HCT116 (cell line): Measurements from ENCODE around the gene AKAP13. TPM values are rescaled to one million over a fixed set of nuclear protein-coding genes. Genes with fewer than 3 reads are reported as not detected.

Source experiments
- ATAC-seq: fragments of 200-7000 bp; cut with Tn5 transposase; 2 replicates; pipeline ENCODE4 v1.9.1; 2020; ENCODE audit warnings: mild to moderate bottlenecking, moderate library complexity
- BruUV-seq: library from RNA; stranded (reverse); fragments of 400-500 nt; replicated peaks from 2 replicates; lab custom pipeline; 2021; lab: Mats Ljungman, UMichigan
- CTCF ChIA-PET: fragments of 300-600 bp; sonication (Branson Sonifier 250); formaldehyde crosslinking; loops from one replicate; lab custom pipeline; 2021; ENCODE audit warnings: antibody characterized with exemption; lab: Charles Lee
- POLR2A ChIA-PET: fragments of 300-600, 350-600 bp; sonication (Branson Sonifier 250); formaldehyde crosslinking; loops from one replicate; lab custom pipeline; 2021; ENCODE audit warnings: antibody characterized with exemption; lab: Charles Lee
- RAD21 ChIA-PET, 2 experiments: fragments of 300-600 bp; sonication (Branson Sonifier 250); formaldehyde crosslinking; loops; one replicate each; lab custom pipeline; 2023; ENCODE audit warnings: low total read pairs in 2 of 2; ENCODE audit not compliant: uncharacterized antibody in 2 of 2, unreplicated experiment in 2 of 2, low non-redundant PET in 1 of 2; lab: Charles Lee
- DNase-seq: peaks from one replicate; pipeline ENCODE4 v3.0.0-alpha.2; 2010; ENCODE audit warnings: low read depth, low spot score
- H2AFZ ChIP-seq: fragments of 200-600 bp; shearing (Covaris generic), sonication (generic); 2 replicates; pipeline ENCODE4 v1.6.1; 2017; ENCODE audit warnings: low read depth, mixed run types, mixed read lengths, antibody characterized with exemption, low read length; ENCODE audit not compliant: poor library complexity, severe bottlenecking
- H3K27ac ChIP-seq: 2 replicates; pipeline ENCODE4 v1.5.1; 2012; ENCODE audit warnings: low read depth, low read length
- H3K27me3 ChIP-seq: fragments of 200-600 bp; sonication (generic); 2 replicates; pipeline ENCODE4 v1.6.1; 2016; ENCODE audit warnings: mixed run types, low read length, mixed read lengths; ENCODE audit not compliant: insufficient read depth
- H3K36me3 ChIP-seq, 2 experiments: fragments of 200-500 bp in 1 of 2; fragments of 200-600 bp in 1 of 2; sonication (Bioruptor generic) in 1 of 2; sonication (generic) in 1 of 2; 2 replicates each; pipeline versions ENCODE4 v1.5.1 to v1.6.1; 2014 to 2016; ENCODE audit warnings: low read length in 2 of 2, inconsistent platforms in 1 of 2, mixed read lengths in 1 of 2, mixed run types in 1 of 2; ENCODE audit not compliant: insufficient read depth in 2 of 2, control insufficient read depth in 1 of 2
- H3K4me1 ChIP-seq, 2 experiments: fragments of 200-600 bp in 1 of 2; sonication (generic) in 1 of 2; 2 replicates each; pipeline versions ENCODE4 v1.5.1 to v1.6.1; 2012 to 2017; ENCODE audit warnings: low read length in 2 of 2, inconsistent platforms in 1 of 2, mild to moderate bottlenecking in 1 of 2, mixed read lengths in 1 of 2, mixed run types in 1 of 2, moderate library complexity in 1 of 2; ENCODE audit not compliant: insufficient read depth in 2 of 2, control insufficient read depth in 1 of 2
- H3K4me2 ChIP-seq: fragments of 200-600 bp; sonication (generic); 2 replicates; pipeline ENCODE4 v1.6.1; 2017; ENCODE audit warnings: mixed run types, low read length, mixed read lengths
- H3K4me3 ChIP-seq, 2 experiments: fragments of 200-600 bp in 1 of 2; sonication (generic) in 1 of 2; replicated peaks in 1 of 2; 2 replicates each; pipeline ENCODE4 v1.5.1; 2011 to 2016; ENCODE audit warnings: low read length in 2 of 2, control low read depth in 1 of 2, low read depth in 1 of 2, mild to moderate bottlenecking in 1 of 2, mixed read lengths in 1 of 2, mixed run types in 1 of 2
- H3K79me2 ChIP-seq: fragments of 200-600 bp; sonication (generic); 2 replicates; pipeline ENCODE4 v1.6.1; 2017; ENCODE audit warnings: mild to moderate bottlenecking, mixed run types, low read length, moderate library complexity, mixed read lengths; ENCODE audit not compliant: insufficient read depth
- H3K9ac ChIP-seq: fragments of 200-600 bp; sonication (generic); 2 replicates; pipeline ENCODE4 v1.6.1; 2016; ENCODE audit warnings: low read length, mixed read lengths
- H3K9me2 ChIP-seq: fragments of 200-600 bp; sonication (generic), shearing (Covaris generic); 2 replicates; pipeline ENCODE4 v1.6.1; 2017; ENCODE audit warnings: mixed run types, mild to moderate bottlenecking, moderate library complexity; ENCODE audit not compliant: insufficient read depth
- H3K9me3 ChIP-seq, 2 experiments: fragments of 200-500 bp in 1 of 2; fragments of 200-600 bp in 1 of 2; sonication (Bioruptor generic) in 1 of 2; sonication (generic) in 1 of 2; 2 replicates each; pipeline ENCODE4 v1.6.1; 2014 to 2017; ENCODE audit warnings: low read length in 2 of 2, mixed read lengths in 2 of 2, inconsistent platforms in 1 of 2, low read depth in 1 of 2, mild to moderate bottlenecking in 1 of 2, mixed run types in 1 of 2, moderate library complexity in 1 of 2; ENCODE audit not compliant: control insufficient read depth in 1 of 2, insufficient read depth in 1 of 2
- H4K20me1 ChIP-seq: fragments of 200-600 bp; sonication (generic), shearing (Covaris generic); 2 replicates; pipeline ENCODE4 v1.6.1; 2017; ENCODE audit warnings: mixed run types, mild to moderate bottlenecking, moderate library complexity; ENCODE audit not compliant: insufficient read depth
- ATF3 ChIP-seq: IDR thresholded peaks from 2 replicates; pipeline ENCODE4 v1.6.1; 2012
- CBX3 ChIP-seq: IDR thresholded peaks from 2 replicates; pipeline ENCODE4 v1.6.1; 2012; ENCODE audit warnings: low read depth
- CEBPB ChIP-seq: IDR thresholded peaks from 2 replicates; pipeline ENCODE4 v1.6.1; 2012; ENCODE audit warnings: low read depth
- EGR1 ChIP-seq: IDR thresholded peaks from 2 replicates; pipeline ENCODE4 v1.6.1; 2012; ENCODE audit warnings: low read depth
- ELF1 ChIP-seq: IDR thresholded peaks from 2 replicates; pipeline ENCODE4 v1.6.1; 2012; ENCODE audit warnings: low read depth, borderline replicate concordance
- EZH2phosphoT487 ChIP-seq: fragments of 200-600 bp; IDR thresholded peaks from 2 replicates; pipeline ENCODE4 v1.6.1; 2018; ENCODE audit warnings: antibody characterized with exemption, borderline replicate concordance
- FOSL1 ChIP-seq: IDR thresholded peaks from 2 replicates; pipeline ENCODE4 v1.6.1; 2012; ENCODE audit warnings: low read depth
- JUND ChIP-seq: IDR thresholded peaks from 2 replicates; pipeline ENCODE4 v1.6.1; 2012
- MAX ChIP-seq: IDR thresholded peaks from 2 replicates; pipeline ENCODE4 v1.6.1; 2012
- SIN3A ChIP-seq: IDR thresholded peaks from 2 replicates; pipeline ENCODE4 v1.6.1; 2012; ENCODE audit warnings: low read depth
- SRF ChIP-seq: IDR thresholded peaks from 2 replicates; pipeline ENCODE4 v1.6.1; 2012; ENCODE audit warnings: low read depth
- TCF7L2 ChIP-seq: IDR thresholded peaks from 2 replicates; pipeline ENCODE4 v1.7.0; 2011; ENCODE audit warnings: borderline replicate concordance, inconsistent platforms; ENCODE audit not compliant: insufficient read depth, insufficient read length; ENCODE audit errors: extremely low read depth
- YY1 ChIP-seq: IDR thresholded peaks from 2 replicates; pipeline ENCODE4 v1.6.1; 2011; ENCODE audit warnings: low read length, low read depth, moderate library complexity, mild to moderate bottlenecking; ENCODE audit not compliant: insufficient replicate concordance; ENCODE audit errors: extremely low read depth
- ZFX ChIP-seq: fragments of 450-650 bp; IDR thresholded peaks from 2 replicates; pipeline ENCODE4 v1.6.1; 2017
- ZNF274 ChIP-seq: fragments of 200-500 bp; sonication (Bioruptor generic); IDR thresholded peaks from 2 replicates; pipeline ENCODE4 v1.6.1; 2014; ENCODE audit warnings: mild to moderate bottlenecking, low read depth, low read length, inconsistent platforms
- intact Hi-C: fragments of 100-400 bp; cut with micrococcal nuclease; formaldehyde crosslinking; loops from 2 replicates; pipeline ENCODE4 v1.10.0; 2022
- total RNA-seq: library from RNA; stranded (reverse); gene quantifications from one replicate; pipeline ENCODE4 v1.2.1, GENCODE V29; 2021; ENCODE audit not compliant: unreplicated experiment
- TF ChIP-seq, protein P1 (sequence below): IDR thresholded peaks from 2 replicates; pipeline ENCODE4 v1.6.1; 2012; ENCODE audit warnings: low read depth
- TF ChIP-seq, protein P2 (sequence below), 3 experiments: fragments of 200-600 bp in 1 of 3; sonication (generic) in 1 of 3; IDR thresholded peaks in 2 of 3; conservative IDR thresholded peaks in 1 of 3; 2 replicates each; pipeline ENCODE4 v1.5.1; 2012 to 2017; ENCODE audit warnings: low read depth in 2 of 3, low read length in 2 of 3, antibody characterized with exemption in 1 of 3, borderline replicate concordance in 1 of 3, control low read depth in 1 of 3, mild to moderate bottlenecking in 1 of 3, mixed read lengths in 1 of 3, mixed run types in 1 of 3, moderate library complexity in 1 of 3; ENCODE audit not compliant: insufficient read depth in 1 of 3

Gene AKAP13
- total RNA-seq, 1 experiment from 2014 or later, result 43.1 TPM

- no peaks in the 10 kb centered on the region for H3K27me3 ChIP-seq
- intact Hi-C loops, result no loop called here
- H3K27ac ChIP-seq, result no peak overlapping the region
- no peak overlapping the region for H3K4me2 ChIP-seq
- H3K4me1 ChIP-seq, result peaks cover 0 to 4% of the 10 kb centered on the region in 2 experiments; a peak in 1 of 4 replicates
- no peak for ATAC-seq
- no peaks in the 10 kb centered on the region for H3K36me3 ChIP-seq
- H3K9ac ChIP-seq, result no peak overlapping the region
- CTCF ChIA-PET, result interaction anchor here (1.5 kb wide), 1 partner anchor 9 kb away, joined by 6 read pairs; no protein-coding TSS in a partner anchor
- H3K9me3 ChIP-seq, result no peaks in the 10 kb centered on the region
- RAD21 ChIA-PET, result no interaction called here
- BruUV-seq, result no TSS peak
- H4K20me1 ChIP-seq, result 0 out of 2 replicates have a peak, but pooled peaks cover 2% of the 10 kb centered on the region
- H3K9me2 ChIP-seq, result no peaks in the 10 kb centered on the region
- TF ChIP-seq JUND (no peak), FOSL1 (no peak), SRF (no peak), EZH2phosphoT487 (no peak), ELF1 (no peak), YY1 (no peak), CEBPB (no peak), ZNF274 (no peak), ZFX (no peak), SIN3A (no peak), EGR1 (no peak), CBX3 (no peak), ATF3 (no peak), TCF7L2 (no peak), MAX (no peak)
- TF ChIP-seq, protein P1, sequence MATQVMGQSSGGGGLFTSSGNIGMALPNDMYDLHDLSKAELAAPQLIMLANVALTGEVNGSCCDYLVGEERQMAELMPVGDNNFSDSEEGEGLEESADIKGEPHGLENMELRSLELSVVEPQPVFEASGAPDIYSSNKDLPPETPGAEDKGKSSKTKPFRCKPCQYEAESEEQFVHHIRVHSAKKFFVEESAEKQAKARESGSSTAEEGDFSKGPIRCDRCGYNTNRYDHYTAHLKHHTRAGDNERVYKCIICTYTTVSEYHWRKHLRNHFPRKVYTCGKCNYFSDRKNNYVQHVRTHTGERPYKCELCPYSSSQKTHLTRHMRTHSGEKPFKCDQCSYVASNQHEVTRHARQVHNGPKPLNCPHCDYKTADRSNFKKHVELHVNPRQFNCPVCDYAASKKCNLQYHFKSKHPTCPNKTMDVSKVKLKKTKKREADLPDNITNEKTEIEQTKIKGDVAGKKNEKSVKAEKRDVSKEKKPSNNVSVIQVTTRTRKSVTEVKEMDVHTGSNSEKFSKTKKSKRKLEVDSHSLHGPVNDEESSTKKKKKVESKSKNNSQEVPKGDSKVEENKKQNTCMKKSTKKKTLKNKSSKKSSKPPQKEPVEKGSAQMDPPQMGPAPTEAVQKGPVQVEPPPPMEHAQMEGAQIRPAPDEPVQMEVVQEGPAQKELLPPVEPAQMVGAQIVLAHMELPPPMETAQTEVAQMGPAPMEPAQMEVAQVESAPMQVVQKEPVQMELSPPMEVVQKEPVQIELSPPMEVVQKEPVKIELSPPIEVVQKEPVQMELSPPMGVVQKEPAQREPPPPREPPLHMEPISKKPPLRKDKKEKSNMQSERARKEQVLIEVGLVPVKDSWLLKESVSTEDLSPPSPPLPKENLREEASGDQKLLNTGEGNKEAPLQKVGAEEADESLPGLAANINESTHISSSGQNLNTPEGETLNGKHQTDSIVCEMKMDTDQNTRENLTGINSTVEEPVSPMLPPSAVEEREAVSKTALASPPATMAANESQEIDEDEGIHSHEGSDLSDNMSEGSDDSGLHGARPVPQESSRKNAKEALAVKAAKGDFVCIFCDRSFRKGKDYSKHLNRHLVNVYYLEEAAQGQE, result no peak
- TF ChIP-seq, protein P2, sequence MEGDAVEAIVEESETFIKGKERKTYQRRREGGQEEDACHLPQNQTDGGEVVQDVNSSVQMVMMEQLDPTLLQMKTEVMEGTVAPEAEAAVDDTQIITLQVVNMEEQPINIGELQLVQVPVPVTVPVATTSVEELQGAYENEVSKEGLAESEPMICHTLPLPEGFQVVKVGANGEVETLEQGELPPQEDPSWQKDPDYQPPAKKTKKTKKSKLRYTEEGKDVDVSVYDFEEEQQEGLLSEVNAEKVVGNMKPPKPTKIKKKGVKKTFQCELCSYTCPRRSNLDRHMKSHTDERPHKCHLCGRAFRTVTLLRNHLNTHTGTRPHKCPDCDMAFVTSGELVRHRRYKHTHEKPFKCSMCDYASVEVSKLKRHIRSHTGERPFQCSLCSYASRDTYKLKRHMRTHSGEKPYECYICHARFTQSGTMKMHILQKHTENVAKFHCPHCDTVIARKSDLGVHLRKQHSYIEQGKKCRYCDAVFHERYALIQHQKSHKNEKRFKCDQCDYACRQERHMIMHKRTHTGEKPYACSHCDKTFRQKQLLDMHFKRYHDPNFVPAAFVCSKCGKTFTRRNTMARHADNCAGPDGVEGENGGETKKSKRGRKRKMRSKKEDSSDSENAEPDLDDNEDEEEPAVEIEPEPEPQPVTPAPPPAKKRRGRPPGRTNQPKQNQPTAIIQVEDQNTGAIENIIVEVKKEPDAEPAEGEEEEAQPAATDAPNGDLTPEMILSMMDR (IDR thresholded peaks at IDR 0.05 in 2 of 3, conservative IDR thresholded peaks at IDR 0.05 in 1 of 3; ENCODE audit: borderline replicate concordance in 1 of 3, insufficient read depth in 1 of 3, low read depth in 2 of 3, low read length in 2 of 3), result no peak
- no peak overlapping the region for H3K4me3 ChIP-seq
- H3K79me2 ChIP-seq, result peaks cover 33% of the 10 kb centered on the region
- POLR2A ChIA-PET, result no interaction called here
- H2AFZ ChIP-seq, result no peak overlapping the region
- no peak for DNase-seq
These were observed 134.0 kb downstream of the AKAP13 start for GRCh38 chr15:85514413-85514812.
